Erythroblast (primary cell): Measurements from ENCODE around the gene IL32.

ENCODE experiments used
- DNase-seq, 2 experiments: peaks; one replicate each; lab custom pipeline; 2025; lab: John Stamatoyannopoulos, UW
- GATA1 ChIP-seq: IDR thresholded peaks from 2 replicates; pipeline ENCODE4 v1.6.1; 2011; ENCODE audit warnings: low read depth, mild to moderate bottlenecking, control low read depth, low read length, moderate library complexity
- POLR2A ChIP-seq: IDR thresholded peaks from 2 replicates; pipeline ENCODE4 v1.6.1; 2011; ENCODE audit warnings: mild to moderate bottlenecking, low read length

Gene IL32

GRCh38 chr16:3101841-3102470 lies 36.5 kb downstream of the IL32 start:
- TF ChIP-seq GATA1 (no peak), POLR2A (no peak)
- DNase-seq, result peak; percentile 24 to 39

GRCh38 chr16:3106205-3106928 lies 40.9 kb downstream of the IL32 start:
- TF ChIP-seq POLR2A (peak; percentile 69), GATA1 (no peak)

GRCh38 chr16:3112058-3112880 lies 46.8 kb downstream of the IL32 start, which contains the start of gene ZNF205:
TSS of gene ZNF205 (plus strand) at chr16:3112586. CDS start at chr16:3113431, 845 bp downstream.
- DNase-seq, result peak; percentile 29 to 39
- TF ChIP-seq GATA1 (no peak), POLR2A (no peak)

More at GRCh38 chr16:3106205-3106928, 40.9 kb downstream of the IL32 start:
- peak; percentile 92 to 95 for DNase-seq

GRCh38 chr16:3112881-3113574 lies 47.6 kb downstream of the IL32 start:
- no peak for DNase-seq
- TF ChIP-seq GATA1 (no peak), POLR2A (no peak)

DNA sequence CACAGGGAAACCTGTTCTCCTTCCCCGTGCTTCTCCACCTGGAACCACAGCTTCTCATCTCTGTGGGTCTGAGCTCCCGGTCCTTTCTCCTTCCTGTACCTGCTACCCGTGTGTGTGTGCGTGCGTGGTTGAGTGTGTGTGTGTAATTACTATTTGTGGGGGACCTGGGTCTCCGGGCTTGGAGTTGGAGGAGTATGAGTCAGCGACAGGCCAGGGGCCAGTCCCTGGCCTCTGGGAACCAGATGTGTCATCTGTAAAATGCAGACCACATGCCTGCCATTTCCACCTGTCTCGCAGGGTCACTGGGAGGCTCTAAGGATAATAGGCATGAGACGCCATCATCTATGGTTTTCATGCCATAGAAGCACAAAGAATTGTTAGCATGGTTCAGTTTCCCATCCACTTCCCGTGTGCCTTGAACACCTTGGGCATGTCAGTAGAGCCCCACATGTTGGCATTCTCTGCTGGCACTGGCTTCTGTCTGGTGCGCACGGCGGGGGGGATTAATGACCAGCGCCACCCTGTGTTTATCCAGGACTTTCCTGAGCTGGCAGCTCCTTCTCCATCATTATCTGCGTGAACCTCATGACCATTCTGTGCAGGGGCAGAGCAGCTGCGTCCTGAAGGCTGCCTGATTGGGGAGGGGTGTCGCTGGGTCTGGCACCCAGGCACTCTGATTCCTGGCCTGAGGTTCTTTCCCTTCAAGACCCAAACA lies 48.5 kb downstream of the IL32 start:
- DNase-seq, result no peak

GRCh38 chr16:3115003-3115402 lies 49.6 kb downstream of the IL32 start:
- DNase-seq, result no peak
- TF ChIP-seq POLR2A (no peak), GATA1 (no peak)

More for the DNA sequence above, 48.5 kb downstream of the IL32 start:
- TF ChIP-seq POLR2A, result no peak
- no peak for TF ChIP-seq GATA1

DNA sequence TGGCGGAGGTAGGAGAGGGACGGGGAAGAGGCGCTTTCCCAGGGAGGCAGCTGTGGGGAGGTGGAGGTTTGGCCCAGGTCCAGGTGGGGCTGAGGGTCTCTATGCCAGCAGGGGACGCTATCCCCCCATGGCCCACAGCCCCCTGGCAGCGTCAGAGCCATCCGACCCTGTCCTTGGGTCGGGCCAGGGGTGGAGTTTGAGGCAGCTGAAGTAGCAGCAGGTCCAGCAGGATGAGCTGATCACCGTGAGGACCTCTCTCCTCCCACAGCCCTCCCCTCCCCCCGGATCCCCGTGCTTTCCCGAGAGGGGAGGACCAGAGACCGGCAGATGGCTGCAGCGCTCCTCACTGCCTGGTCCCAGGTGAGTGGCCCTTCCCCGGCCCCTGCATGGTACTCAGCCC lies 50.1 kb downstream of the IL32 start:
- TF ChIP-seq GATA1 (no peak), POLR2A (no peak)
- no peak for DNase-seq

- no peak for TF ChIP-seq GATA1
- no peak for TF ChIP-seq POLR2A
- no peak for DNase-seq
Observed at GRCh38 chr16:3118204-3118790, 52.9 kb downstream of the IL32 start.

GRCh38 chr16:3118846-3119245 lies 53.4 kb downstream of the IL32 start:
- TF ChIP-seq GATA1, result no peak
- TF ChIP-seq POLR2A, result no peak
- DNase-seq, result no peak
